H1 (cell line): ENCODE data around the gene RWDD3. TPM values are rescaled to one million over a fixed set of nuclear protein-coding genes. Genes with fewer than 3 reads are reported as not detected.

ENCODE experiments used
- BACH1 ChIP-seq: IDR thresholded peaks from 2 replicates; pipeline ENCODE4 v1.6.1; 2012; ENCODE audit warnings: low read length, improper control_type of control experiment
- BCL11A ChIP-seq, 2 experiments: IDR thresholded peaks; one replicate each; pipeline ENCODE4 v1.6.1; 2011; ENCODE audit warnings: low read depth in 2 of 2, low read length in 2 of 2, mild to moderate bottlenecking in 2 of 2
- BRCA1 ChIP-seq: IDR thresholded peaks from 2 replicates; pipeline ENCODE4 v1.6.1; 2012; ENCODE audit warnings: low read depth, low read length, improper control_type of control experiment
- GTF2F1 ChIP-seq: IDR thresholded peaks from 2 replicates; pipeline ENCODE4 v1.6.1; 2012; ENCODE audit warnings: low read depth, low read length, improper control_type of control experiment, borderline replicate concordance
- JUND ChIP-seq: IDR thresholded peaks from 2 replicates; pipeline ENCODE4 v1.6.1; 2011; ENCODE audit warnings: mild to moderate bottlenecking, improper control_type of control experiment, low read length
- NRF1 ChIP-seq: IDR thresholded peaks from 2 replicates; pipeline ENCODE4 v1.6.1; 2011; ENCODE audit warnings: mild to moderate bottlenecking, low read depth, low read length, improper control_type of control experiment
- POU5F1 ChIP-seq: IDR thresholded peaks from 2 replicates; pipeline ENCODE4 v1.6.1; 2011; ENCODE audit warnings: low read depth, mild to moderate bottlenecking, low read length, moderate library complexity
- RFX5 ChIP-seq: IDR thresholded peaks from 2 replicates; pipeline ENCODE4 v1.6.1; 2011; ENCODE audit warnings: low read depth, low read length, improper control_type of control experiment, borderline replicate concordance
- RNF2 ChIP-seq: fragments of 200-900, 300-1000 bp; sonication (generic); IDR thresholded peaks from 2 replicates; pipeline ENCODE4 v1.7.1; 2016; ENCODE audit warnings: borderline replicate concordance, low read depth, mild to moderate bottlenecking, antibody characterized with exemption, low read length; ENCODE audit not compliant: poor library complexity, severe bottlenecking; ENCODE audit errors: missing control alignments
- TBP ChIP-seq: IDR thresholded peaks from 2 replicates; pipeline ENCODE4 v1.6.1; 2011; ENCODE audit warnings: low read depth, low read length, improper control_type of control experiment
- TEAD4 ChIP-seq: IDR thresholded peaks from 2 replicates; pipeline ENCODE4 v1.6.1; 2012; ENCODE audit warnings: low read depth, low read length, inconsistent platforms, mixed read lengths
- YY1 ChIP-seq: IDR thresholded peaks from 2 replicates; pipeline ENCODE4 v1.6.1; 2011; ENCODE audit warnings: low read depth, mild to moderate bottlenecking, low read length
- polyA plus RNA-seq, 7 experiments: library from polyadenylated mRNA; depleted of rRNA in 3 of 7; stranded (reverse) in 5 of 7; unstranded in 2 of 7; fragments of >200 nt in 5 of 7; fragments of 200-250 nt in 2 of 7; gene quantifications; 1 replicate in 5 of 7; 2 replicates in 1 of 7; 4 replicates in 1 of 7; pipeline versions ENCODE4 v1.2.1 to v1.2.3, GENCODE V29; 2011 to 2013; ENCODE audit warnings: missing spikeins in 2 of 7, mixed read lengths in 2 of 7
- total RNA-seq: library from RNA; stranded (reverse); fragmentation: NEBNext Ultra II Directional; extraction: Animal tissue kit (Norgen Biotek cat#: 25700); gene quantifications from 2 replicates; pipeline ENCODE4 v1.2.1, GENCODE V29; 2021
- TF ChIP-seq, protein P1 (sequence below): IDR thresholded peaks from 2 replicates; pipeline ENCODE4 v1.6.1; 2012; ENCODE audit warnings: inconsistent platforms

Gene RWDD3
- total and polyA plus RNA-seq, 2 of the 8 experiments (the other 6 are each of a cell fraction or from before 2014, with no cell fraction given) = 7.9 to 14.5 TPM

DNA sequence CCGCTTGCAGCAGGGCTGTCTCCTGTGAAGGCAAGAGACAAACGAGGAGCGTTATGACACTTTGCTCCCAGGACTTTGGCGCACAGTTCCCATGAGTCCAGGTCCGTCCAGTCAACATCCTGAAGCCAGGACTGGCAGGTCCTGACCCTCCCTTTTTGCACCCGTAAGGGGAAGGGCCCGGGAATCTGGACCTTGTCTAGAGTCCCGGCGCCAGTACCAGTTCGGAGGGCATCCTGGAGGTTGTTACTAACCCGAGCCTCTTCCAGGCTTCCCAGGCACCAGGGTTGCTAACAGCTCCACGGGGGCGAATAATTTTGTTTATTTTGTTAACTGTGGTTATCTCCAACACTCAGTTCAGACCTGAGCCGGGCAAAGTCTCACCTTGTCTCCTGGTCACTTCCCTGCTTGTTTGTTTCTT is 682 bp upstream of the RWDD3 start (continued):
- no peak for TF ChIP-seq RNF2
- no peak for TF ChIP-seq JUND
- TF ChIP-seq NRF1 = no peak
- no peak for TF ChIP-seq GTF2F1
- no peak for TF ChIP-seq RFX5
- TF ChIP-seq BCL11A (IDR thresholded peaks at IDR 0.05; ENCODE audit: low read depth in 2 of 2, low read length in 2 of 2) = no peak
- TF ChIP-seq BRCA1 = no peak
- no peak for TF ChIP-seq YY1
- TF ChIP-seq TBP = no peak
- no peak for TF ChIP-seq BACH1
- no peak for TF ChIP-seq POU5F1
- no peak for TF ChIP-seq TEAD4
- TF ChIP-seq, protein P1, sequence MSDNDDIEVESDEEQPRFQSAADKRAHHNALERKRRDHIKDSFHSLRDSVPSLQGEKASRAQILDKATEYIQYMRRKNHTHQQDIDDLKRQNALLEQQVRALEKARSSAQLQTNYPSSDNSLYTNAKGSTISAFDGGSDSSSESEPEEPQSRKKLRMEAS = no peak
- TF ChIP-seq, all 59 proteins: peak for 0
